Activated B cell treated with CpG ODN at 0.5 μM for 24 hours (primary cell): ENCODE measurements around the gene POLR3H. TPM values are rescaled to one million over a fixed set of nuclear protein-coding genes. Genes with fewer than 3 reads are reported as not detected.

ENCODE experiments used
- ATAC-seq: fragments of 200-7000 bp; cut with Tn5 transposase; one replicate; pipeline ENCODE4 v1.10.0; 2021; ENCODE audit warnings: low read depth, mild to moderate bottlenecking, moderate library complexity
- CTCF ChIA-PET: fragments of 350-600 bp; sonication (Branson Sonifier 250); formaldehyde crosslinking; loops from one replicate; lab custom pipeline; 2021; ENCODE audit warnings: antibody characterized with exemption; lab: Charles Lee
- POLR2A ChIA-PET: fragments of 350-600 bp; sonication (Branson Sonifier 250); formaldehyde crosslinking; loops from one replicate; lab custom pipeline; 2021; ENCODE audit warnings: antibody characterized with exemption; lab: Charles Lee
- DNase-seq: peaks from one replicate; pipeline ENCODE4 v3.0.0; 2022
- H3K27ac Mint-ChIP-seq: one replicate; pipeline ENCODE4 v1.8.0; 2020; ENCODE audit warnings: mixed read lengths
- H3K27me3 Mint-ChIP-seq: one replicate; pipeline ENCODE4 v1.8.0; 2021; ENCODE audit warnings: mixed read lengths
- H3K36me3 Mint-ChIP-seq: one replicate; pipeline ENCODE4 v1.8.0; 2021; ENCODE audit warnings: low read depth, mixed read lengths
- H3K4me1 Mint-ChIP-seq: one replicate; pipeline ENCODE4 v1.8.0; 2021; ENCODE audit warnings: mixed read lengths
- H3K4me3 Mint-ChIP-seq: one replicate; pipeline ENCODE4 v1.8.0; 2020; ENCODE audit warnings: mild to moderate bottlenecking, mixed read lengths
- H3K9me3 Mint-ChIP-seq: one replicate; pipeline ENCODE4 v1.8.0; 2020; ENCODE audit warnings: mixed read lengths
- intact Hi-C: fragments of 100-400 bp; cut with micrococcal nuclease; formaldehyde crosslinking; loops from one replicate; pipeline ENCODE4 v1.15.1; 2024
- total RNA-seq: library from RNA; stranded (reverse); gene quantifications from 2 replicates; pipeline ENCODE4 v1.2.3, GENCODE V29; 2022
- TF ChIP-seq, protein P1 (sequence below): fragments of 200-600 bp; IDR thresholded peaks from one replicate; pipeline ENCODE4 v1.8.0; 2022; ENCODE audit warnings: antibody characterized with exemption, mild to moderate bottlenecking

The POLR3H gene
- total RNA-seq, 1 donor from 2014 or later = 43.9 TPM

DNA sequence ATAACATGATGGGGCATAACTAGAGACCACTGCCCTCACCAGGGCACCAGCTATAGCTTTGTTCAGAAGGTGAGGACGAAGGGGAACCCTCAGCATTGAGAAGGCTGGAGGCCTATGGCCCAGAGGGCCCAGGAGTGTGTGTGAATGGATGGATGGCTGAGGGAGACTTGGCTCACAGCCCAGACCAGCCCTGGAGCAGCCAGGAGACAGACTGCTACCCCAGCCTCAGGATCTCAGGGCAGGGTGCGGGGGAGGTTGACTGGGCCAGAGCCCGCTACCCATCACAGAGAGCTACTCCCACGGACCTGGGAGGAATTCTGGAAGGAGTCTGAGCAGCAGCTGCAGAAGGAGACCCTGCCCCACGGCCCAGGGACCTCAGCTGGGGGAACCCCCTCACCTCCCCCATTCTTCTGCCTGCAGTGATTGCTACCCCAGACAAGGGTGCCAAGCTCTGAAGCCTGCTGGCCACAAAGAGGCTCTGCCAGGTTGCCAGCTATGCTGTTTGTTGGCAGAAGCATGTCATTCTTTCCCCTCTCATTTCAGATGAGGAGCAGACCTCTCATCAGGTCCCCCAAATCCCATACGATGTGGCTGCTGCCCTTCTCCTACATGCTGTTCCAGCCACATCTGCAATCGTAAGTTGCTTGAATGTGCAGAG, 11.2 kb upstream of the POLR3H start:
- ChIA-PET POLR2A (no interaction called here), CTCF (no interaction called here)
- intact Hi-C loops = no loop called here
- Mint-ChIP-seq H3K36me3 (no peaks in the 10 kb centered on the region), H3K9me3 (no peaks in the 10 kb centered on the region), H3K4me1 (no peaks in the 10 kb centered on the region), H3K27ac (no peak overlapping the region), H3K27me3 (peaks cover 19% of the 10 kb centered on the region), H3K4me3 (no peak overlapping the region)
- TF ChIP-seq, protein P1, sequence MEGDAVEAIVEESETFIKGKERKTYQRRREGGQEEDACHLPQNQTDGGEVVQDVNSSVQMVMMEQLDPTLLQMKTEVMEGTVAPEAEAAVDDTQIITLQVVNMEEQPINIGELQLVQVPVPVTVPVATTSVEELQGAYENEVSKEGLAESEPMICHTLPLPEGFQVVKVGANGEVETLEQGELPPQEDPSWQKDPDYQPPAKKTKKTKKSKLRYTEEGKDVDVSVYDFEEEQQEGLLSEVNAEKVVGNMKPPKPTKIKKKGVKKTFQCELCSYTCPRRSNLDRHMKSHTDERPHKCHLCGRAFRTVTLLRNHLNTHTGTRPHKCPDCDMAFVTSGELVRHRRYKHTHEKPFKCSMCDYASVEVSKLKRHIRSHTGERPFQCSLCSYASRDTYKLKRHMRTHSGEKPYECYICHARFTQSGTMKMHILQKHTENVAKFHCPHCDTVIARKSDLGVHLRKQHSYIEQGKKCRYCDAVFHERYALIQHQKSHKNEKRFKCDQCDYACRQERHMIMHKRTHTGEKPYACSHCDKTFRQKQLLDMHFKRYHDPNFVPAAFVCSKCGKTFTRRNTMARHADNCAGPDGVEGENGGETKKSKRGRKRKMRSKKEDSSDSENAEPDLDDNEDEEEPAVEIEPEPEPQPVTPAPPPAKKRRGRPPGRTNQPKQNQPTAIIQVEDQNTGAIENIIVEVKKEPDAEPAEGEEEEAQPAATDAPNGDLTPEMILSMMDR = no peak
- no peak for ATAC-seq
- no peak for DNase-seq

DNA sequence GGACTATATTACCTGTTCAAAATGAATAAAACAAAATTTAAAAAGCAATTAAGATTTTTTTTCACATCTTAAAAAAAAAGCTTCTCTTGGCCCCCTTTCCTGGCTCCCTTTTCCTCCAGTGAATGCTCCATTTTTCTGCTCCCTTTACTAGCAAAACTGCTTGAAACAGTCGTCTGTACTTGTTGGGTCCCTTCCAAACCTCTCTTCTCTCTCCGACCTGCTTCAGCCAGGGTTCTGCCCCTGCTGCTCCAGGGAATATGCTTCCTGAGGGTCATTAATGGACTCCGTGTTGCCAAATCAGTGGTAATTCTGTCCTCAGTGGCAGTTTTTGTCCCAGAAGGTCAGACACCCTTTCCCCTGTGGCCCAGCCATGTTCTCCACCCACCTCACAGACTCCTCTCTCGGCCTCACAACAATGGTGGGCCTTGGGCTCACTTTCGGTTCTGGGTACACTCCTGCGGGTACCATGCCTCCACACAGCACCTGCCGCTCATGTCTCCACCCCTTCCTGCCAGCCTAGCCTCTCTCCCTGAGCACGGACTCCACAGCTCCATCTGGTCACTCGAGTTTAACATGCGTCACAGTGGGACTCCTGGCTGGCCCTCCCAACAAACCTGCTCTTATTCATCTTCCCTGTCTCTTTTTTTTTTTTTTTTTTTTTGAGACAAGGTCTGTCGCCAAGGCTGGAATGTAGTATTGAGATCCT, 7.8 kb upstream of the POLR3H start:
- CTCF ChIA-PET = no interaction called here
- Mint-ChIP-seq H3K9me3 (no peaks in the 10 kb centered on the region), H3K27me3 (peaks cover 8% of the 10 kb centered on the region), H3K36me3 (no peaks in the 10 kb centered on the region), H3K4me1 (no peaks in the 10 kb centered on the region), H3K4me3 (no peak overlapping the region), H3K27ac (no peak overlapping the region)
- TF ChIP-seq, protein P1 = no peak
- DNase-seq (no peak), ATAC-seq (no peak)
- intact Hi-C loops = no loop called here
- POLR2A ChIA-PET = interaction anchor here (0.6 kb wide), 1 partner anchor 422 kb away, joined by 3 read pairs; no protein-coding TSS in a partner anchor

DNA sequence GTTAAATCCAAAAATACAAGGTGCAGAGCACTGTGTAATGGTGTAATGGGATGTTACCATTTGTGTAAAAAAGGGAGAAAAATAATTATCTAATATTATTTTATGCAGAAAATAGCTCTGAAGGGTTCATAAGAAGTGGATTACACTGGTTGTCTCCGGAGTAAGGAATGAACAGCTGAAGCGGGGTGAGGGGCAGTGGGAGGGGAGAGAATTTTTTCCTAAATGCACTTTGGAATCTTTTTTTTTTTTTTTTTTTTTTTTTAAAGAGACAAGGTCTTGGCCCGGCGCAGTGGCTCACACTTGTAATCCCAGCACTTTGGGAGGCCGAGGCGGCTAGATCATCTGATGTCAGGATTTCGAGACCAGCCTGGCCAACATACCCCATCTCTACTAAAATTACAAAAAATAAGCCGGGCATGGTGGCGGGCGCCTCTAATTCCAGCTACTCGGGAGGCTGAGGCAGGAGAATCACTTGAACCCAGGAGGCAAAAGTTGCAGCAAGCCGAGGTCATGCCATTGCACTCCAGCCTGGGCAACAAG, 6.8 kb upstream of the POLR3H start:
- peaks cover 5% of the 10 kb centered on the region for H3K27me3 Mint-ChIP-seq
- ATAC-seq (no peak), DNase-seq (no peak)
- ChIA-PET POLR2A (interaction anchor here (0.7 kb wide), 1 partner anchor 210 kb away, joined by 6 read pairs; no protein-coding TSS in a partner anchor), CTCF (no interaction called here)
- H3K27ac Mint-ChIP-seq = no peak overlapping the region
- no peaks in the 10 kb centered on the region for H3K4me1 Mint-ChIP-seq
- H3K9me3 Mint-ChIP-seq = no peaks in the 10 kb centered on the region
- intact Hi-C loops = no loop called here
- no peaks in the 10 kb centered on the region for H3K36me3 Mint-ChIP-seq
- no peak overlapping the region for H3K4me3 Mint-ChIP-seq
- TF ChIP-seq, protein P1 = no peak

DNA sequence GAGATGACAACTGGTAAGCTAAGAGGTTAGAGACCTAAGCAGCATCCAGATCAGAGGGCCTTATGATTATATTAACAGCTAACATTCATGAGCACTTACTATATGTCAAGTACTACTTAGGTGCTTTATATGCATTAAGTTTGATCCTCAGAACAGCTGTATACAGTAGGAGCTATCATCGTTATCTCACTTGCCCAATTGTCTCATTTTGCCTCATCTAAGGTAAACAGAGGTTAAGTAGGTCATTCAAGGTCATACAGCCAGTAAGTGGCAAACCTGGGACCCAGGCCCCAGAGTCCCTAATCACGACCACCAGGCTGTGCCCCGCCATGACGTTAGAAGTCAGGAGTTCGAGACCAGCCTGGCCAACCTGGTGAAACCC, 4.6 kb upstream of the POLR3H start:
- DNase-seq (no peak), ATAC-seq (no peak)
- Mint-ChIP-seq H3K4me1 (peaks cover 16% of the 10 kb centered on the region), H3K36me3 (peaks cover 2% of the 10 kb centered on the region), H3K9me3 (no peaks in the 10 kb centered on the region), H3K27ac (no peak overlapping the region), H3K27me3 (peaks cover 5% of the 10 kb centered on the region), H3K4me3 (no peak overlapping the region)
- ChIA-PET POLR2A (interaction anchor here (0.7 kb wide), 1 partner anchor 96 kb away, joined by 7 read pairs; no protein-coding TSS in a partner anchor), CTCF (no interaction called here)
- TF ChIP-seq, protein P1 = no peak
- intact Hi-C loops = no loop called here
